K562 (cell line): ENCODE data around the gene ADPRH. TPM values are rescaled to one million over a fixed set of nuclear protein-coding genes. Genes with fewer than 3 reads are reported as not detected.

Experiments used
- ARID1B ChIP-seq: fragments of 450-650 bp; IDR thresholded peaks from 2 replicates; pipeline ENCODE4 v1.6.1; 2016; ENCODE audit warnings: antibody characterized with exemption, mild to moderate bottlenecking, inconsistent platforms
- BHLHE40 ChIP-seq: IDR thresholded peaks from 2 replicates; pipeline ENCODE4 v1.6.1; 2011; ENCODE audit warnings: low read length, improper control_type of control experiment
- BRCA1 ChIP-seq, 2 experiments: fragments of 450-650 bp in 1 of 2; sonication (generic) in 1 of 2; formaldehyde crosslinking in 1 of 2; IDR thresholded peaks; 2 replicates each; pipeline versions ENCODE4 v1.5.0 to v1.6.1; 2017 to 2020; ENCODE audit warnings: mild to moderate bottlenecking in 1 of 2, missing genetic modification reagents in 1 of 2
- MED1 ChIP-seq: sonication (generic); formaldehyde crosslinking; IDR thresholded peaks from 2 replicates; pipeline ENCODE4 v1.8.1; 2023; ENCODE audit warnings: missing genetic modification reagents, borderline replicate concordance
- MYBL2 ChIP-seq, 2 experiments: fragments of 450-650 bp in 1 of 2; sonication (generic) in 1 of 2; formaldehyde crosslinking in 1 of 2; IDR thresholded peaks; 2 replicates each; pipeline versions ENCODE4 v1.6.1 to v1.8.1; 2017 to 2022; ENCODE audit warnings: borderline replicate concordance in 1 of 2, inconsistent platforms in 1 of 2, low read depth in 1 of 2, mild to moderate bottlenecking in 1 of 2, missing genetic modification reagents in 1 of 2, moderate library complexity in 1 of 2
- NFE2 ChIP-seq: IDR thresholded peaks from 2 replicates; pipeline ENCODE4 v1.6.1; 2014; ENCODE audit warnings: antibody characterized with exemption, low read depth
- RAD21 ChIP-seq, 2 experiments: fragments of 250-450 bp in 1 of 2; fragments of 450-650 bp in 1 of 2; sonication (Bioruptor Pico) in 1 of 2; formaldehyde crosslinking in 1 of 2; IDR thresholded peaks in 1 of 2; conservative IDR thresholded peaks in 1 of 2; 2 replicates each; pipeline versions ENCODE4 v1.4.0 to v1.8.0; 2020 to 2022; ENCODE audit warnings: mild to moderate bottlenecking in 2 of 2, moderate library complexity in 1 of 2
- SP2 ChIP-seq: IDR thresholded peaks from 2 replicates; pipeline ENCODE4 v1.6.1; 2011; ENCODE audit warnings: mild to moderate bottlenecking, low read depth, low read length, moderate library complexity; ENCODE audit not compliant: poor library complexity, severe bottlenecking; ENCODE audit errors: extremely low read depth
- ZNF212 ChIP-seq: fragments of 450-650 bp; formaldehyde crosslinking; IDR thresholded peaks from 2 replicates; pipeline ENCODE4 v1.4.0; 2020; ENCODE audit warnings: mild to moderate bottlenecking
- ZNF644 ChIP-seq: fragments of 200-800 bp; sonication (Bioruptor generic); IDR thresholded peaks from 2 replicates; pipeline ENCODE4 v1.6.1; 2016; ENCODE audit warnings: low read depth, missing genetic modification characterization, missing compliant biosample characterization
- polyA plus RNA-seq, 8 experiments: library from polyadenylated mRNA; depleted of rRNA in 4 of 8; stranded (reverse) in 5 of 8; unstranded in 3 of 8; fragments of >200 nt; fragmentation: Nextera tagmentation in 2 of 8; fragmentation: Illumina TruSeq in 1 of 8; extraction: Ambion mirVana in 2 of 8; extraction: Trizol in 1 of 8; gene quantifications; 2 replicates each; pipeline versions ENCODE4 v1.2.1 to v1.2.3, GENCODE V29; 2011 to 2014; ENCODE audit warnings: inconsistent platforms in 1 of 8, missing spikeins in 1 of 8
- total RNA-seq, 7 experiments: library from RNA; depleted of rRNA in 6 of 7; stranded (reverse); fragments of >200 nt in 6 of 7; fragmentation: Illumina TruSeq in 2 of 7; extraction: Trizol in 2 of 7; gene quantifications; 2 replicates each; pipeline versions ENCODE4 v1.2.1 to v1.2.3, GENCODE V29; 2011 to 2021; ENCODE audit warnings: low replicate concordance in 1 of 7
- TF ChIP-seq, protein P1 (sequence below): fragments of 250-450 bp; sonication (Bioruptor Pico); IDR thresholded peaks from 2 replicates; pipeline ENCODE4 v1.5.0; 2021
- TF ChIP-seq, protein P2 (sequence below): fragments of 250-450 bp; sonication (Bioruptor Pico); IDR thresholded peaks from 2 replicates; pipeline ENCODE4 v1.8.0; 2021; ENCODE audit warnings: moderate library complexity, mild to moderate bottlenecking, inconsistent platforms
- TF ChIP-seq, protein P3 (sequence below): fragments of 450-650 bp; IDR thresholded peaks from 2 replicates; pipeline ENCODE4 v1.7.1; 2018; ENCODE audit warnings: mild to moderate bottlenecking, low read depth; ENCODE audit not compliant: partially characterized antibody
- TF ChIP-seq, protein P4 (sequence below): fragments of 450-650 bp; IDR thresholded peaks from 2 replicates; pipeline ENCODE4 v1.6.1; 2016
- TF ChIP-seq, protein P5 (sequence below), 2 experiments: fragments of 200-800 bp in 1 of 2; sonication (Bioruptor generic) in 1 of 2; sonication (generic) in 1 of 2; formaldehyde crosslinking in 1 of 2; IDR thresholded peaks in 1 of 2; conservative IDR thresholded peaks in 1 of 2; 2 replicates each; pipeline versions ENCODE4 v1.5.0 to v1.6.1; 2016 to 2020; ENCODE audit warnings: missing compliant biosample characterization in 1 of 2, missing genetic modification characterization in 1 of 2, missing genetic modification reagents in 1 of 2
- TF ChIP-seq, protein P6 (sequence below): fragments of 450-650 bp; formaldehyde crosslinking; IDR thresholded peaks from 2 replicates; pipeline ENCODE4 v1.4.0; 2020; ENCODE audit warnings: mild to moderate bottlenecking, moderate library complexity

ADPRH gene
- total and polyA plus RNA-seq, 9 of the 15 experiments (the other 6 are each of a cell fraction or from before 2014, with no cell fraction given): 0.01 to 1.4 (median 0.65) TPM

DNA sequence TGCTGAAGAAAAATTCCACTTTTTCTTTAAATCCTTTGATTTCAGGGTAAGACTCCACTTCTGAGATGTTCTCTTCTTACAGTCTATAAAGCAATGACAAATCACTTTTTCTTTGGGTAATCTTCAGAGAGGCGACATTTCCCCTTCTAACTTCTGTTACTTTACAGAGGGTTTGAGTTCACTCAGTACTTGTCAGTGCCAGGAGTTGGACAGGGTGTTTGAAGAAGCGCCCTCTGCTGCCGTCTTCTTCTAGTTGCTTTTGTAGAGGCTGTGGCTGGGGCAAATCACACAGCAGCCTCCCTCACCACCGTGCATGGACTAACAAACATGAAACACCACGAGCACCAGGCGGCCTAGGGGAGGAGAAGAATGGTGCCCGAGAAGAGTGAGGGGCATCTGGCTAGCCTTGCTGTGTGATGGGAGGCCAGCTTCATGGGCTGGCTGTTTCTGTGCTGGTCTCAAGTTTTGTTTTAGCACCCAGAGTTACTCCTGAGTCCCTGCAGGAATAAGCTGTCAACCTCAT is 19.8 kb upstream of the ADPRH start, which contains the start of gene CD80 (continued):
- TF ChIP-seq RAD21 (CRISPR knock-in tag; conservative IDR thresholded peaks at IDR 0.05 in 1 of 2, IDR thresholded peaks at IDR 0.05 in 1 of 2) (peak; percentile 54 to 67), BHLHE40 (no peak), BRCA1 (IDR thresholded peaks at IDR 0.05) (no peak), BRCA1 (CRISPR knock-in tag; IDR thresholded peaks at IDR 0.05) (no peak), MED1 (CRISPR knock-in tag) (no peak), ZNF212 (no peak), ARID1B (no peak), MYBL2 (IDR thresholded peaks at IDR 0.05; ENCODE audit: low read depth) (no peak), MYBL2 (CRISPR knock-in tag; IDR thresholded peaks at IDR 0.05; ENCODE audit: borderline replicate concordance) (no peak), NFE2 (peak; percentile 18; the same call in 1 of the 2 replicates), ZNF644 (tag) (no peak), SP2 (no peak)
- TF ChIP-seq, protein P1, sequence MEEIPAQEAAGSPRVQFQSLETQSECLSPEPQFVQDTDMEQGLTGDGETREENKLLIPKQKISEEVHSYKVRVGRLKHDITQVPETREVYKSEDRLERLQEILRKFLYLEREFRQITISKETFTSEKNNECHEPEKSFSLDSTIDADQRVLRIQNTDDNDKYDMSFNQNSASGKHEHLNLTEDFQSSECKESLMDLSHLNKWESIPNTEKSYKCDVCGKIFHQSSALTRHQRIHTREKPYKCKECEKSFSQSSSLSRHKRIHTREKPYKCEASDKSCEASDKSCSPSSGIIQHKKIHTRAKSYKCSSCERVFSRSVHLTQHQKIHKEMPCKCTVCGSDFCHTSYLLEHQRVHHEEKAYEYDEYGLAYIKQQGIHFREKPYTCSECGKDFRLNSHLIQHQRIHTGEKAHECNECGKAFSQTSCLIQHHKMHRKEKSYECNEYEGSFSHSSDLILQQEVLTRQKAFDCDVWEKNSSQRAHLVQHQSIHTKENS: no peak
- TF ChIP-seq, protein P2, sequence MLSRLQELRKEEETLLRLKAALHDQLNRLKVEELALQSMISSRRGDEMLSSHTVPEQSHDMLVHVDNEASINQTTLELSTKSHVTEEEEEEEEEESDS (CRISPR knock-in tag): no peak
- TF ChIP-seq, protein P3, sequence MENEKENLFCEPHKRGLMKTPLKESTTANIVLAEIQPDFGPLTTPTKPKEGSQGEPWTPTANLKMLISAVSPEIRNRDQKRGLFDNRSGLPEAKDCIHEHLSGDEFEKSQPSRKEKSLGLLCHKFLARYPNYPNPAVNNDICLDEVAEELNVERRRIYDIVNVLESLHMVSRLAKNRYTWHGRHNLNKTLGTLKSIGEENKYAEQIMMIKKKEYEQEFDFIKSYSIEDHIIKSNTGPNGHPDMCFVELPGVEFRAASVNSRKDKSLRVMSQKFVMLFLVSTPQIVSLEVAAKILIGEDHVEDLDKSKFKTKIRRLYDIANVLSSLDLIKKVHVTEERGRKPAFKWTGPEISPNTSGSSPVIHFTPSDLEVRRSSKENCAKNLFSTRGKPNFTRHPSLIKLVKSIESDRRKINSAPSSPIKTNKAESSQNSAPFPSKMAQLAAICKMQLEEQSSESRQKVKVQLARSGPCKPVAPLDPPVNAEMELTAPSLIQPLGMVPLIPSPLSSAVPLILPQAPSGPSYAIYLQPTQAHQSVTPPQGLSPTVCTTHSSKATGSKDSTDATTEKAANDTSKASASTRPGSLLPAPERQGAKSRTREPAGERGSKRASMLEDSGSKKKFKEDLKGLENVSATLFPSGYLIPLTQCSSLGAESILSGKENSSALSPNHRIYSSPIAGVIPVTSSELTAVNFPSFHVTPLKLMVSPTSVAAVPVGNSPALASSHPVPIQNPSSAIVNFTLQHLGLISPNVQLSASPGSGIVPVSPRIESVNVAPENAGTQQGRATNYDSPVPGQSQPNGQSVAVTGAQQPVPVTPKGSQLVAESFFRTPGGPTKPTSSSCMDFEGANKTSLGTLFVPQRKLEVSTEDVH: no peak
- TF ChIP-seq, protein P4, sequence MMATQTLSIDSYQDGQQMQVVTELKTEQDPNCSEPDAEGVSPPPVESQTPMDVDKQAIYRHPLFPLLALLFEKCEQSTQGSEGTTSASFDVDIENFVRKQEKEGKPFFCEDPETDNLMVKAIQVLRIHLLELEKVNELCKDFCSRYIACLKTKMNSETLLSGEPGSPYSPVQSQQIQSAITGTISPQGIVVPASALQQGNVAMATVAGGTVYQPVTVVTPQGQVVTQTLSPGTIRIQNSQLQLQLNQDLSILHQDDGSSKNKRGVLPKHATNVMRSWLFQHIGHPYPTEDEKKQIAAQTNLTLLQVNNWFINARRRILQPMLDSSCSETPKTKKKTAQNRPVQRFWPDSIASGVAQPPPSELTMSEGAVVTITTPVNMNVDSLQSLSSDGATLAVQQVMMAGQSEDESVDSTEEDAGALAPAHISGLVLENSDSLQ: 0 out of 2 replicates have a peak, but pooled peaks have one; percentile 34
- TF ChIP-seq, protein P5, sequence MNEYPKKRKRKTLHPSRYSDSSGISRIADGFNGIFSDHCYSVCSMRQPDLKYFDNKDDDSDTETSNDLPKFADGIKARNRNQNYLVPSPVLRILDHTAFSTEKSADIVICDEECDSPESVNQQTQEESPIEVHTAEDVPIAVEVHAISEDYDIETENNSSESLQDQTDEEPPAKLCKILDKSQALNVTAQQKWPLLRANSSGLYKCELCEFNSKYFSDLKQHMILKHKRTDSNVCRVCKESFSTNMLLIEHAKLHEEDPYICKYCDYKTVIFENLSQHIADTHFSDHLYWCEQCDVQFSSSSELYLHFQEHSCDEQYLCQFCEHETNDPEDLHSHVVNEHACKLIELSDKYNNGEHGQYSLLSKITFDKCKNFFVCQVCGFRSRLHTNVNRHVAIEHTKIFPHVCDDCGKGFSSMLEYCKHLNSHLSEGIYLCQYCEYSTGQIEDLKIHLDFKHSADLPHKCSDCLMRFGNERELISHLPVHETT (CRISPR knock-in tag; conservative IDR thresholded peaks at IDR 0.05 in 1 of 2, IDR thresholded peaks at IDR 0.05 in 1 of 2): no peak
- TF ChIP-seq, protein P6, sequence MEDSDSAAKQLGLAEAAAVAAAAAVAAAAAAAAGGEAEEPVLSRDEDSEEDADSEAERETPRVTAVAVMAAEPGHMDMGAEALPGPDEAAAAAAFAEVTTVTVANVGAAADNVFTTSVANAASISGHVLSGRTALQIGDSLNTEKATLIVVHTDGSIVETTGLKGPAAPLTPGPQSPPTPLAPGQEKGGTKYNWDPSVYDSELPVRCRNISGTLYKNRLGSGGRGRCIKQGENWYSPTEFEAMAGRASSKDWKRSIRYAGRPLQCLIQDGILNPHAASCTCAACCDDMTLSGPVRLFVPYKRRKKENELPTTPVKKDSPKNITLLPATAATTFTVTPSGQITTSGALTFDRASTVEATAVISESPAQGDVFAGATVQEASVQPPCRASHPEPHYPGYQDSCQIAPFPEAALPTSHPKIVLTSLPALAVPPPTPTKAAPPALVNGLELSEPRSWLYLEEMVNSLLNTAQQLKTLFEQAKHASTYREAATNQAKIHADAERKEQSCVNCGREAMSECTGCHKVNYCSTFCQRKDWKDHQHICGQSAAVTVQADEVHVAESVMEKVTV (CRISPR knock-in tag): 0 out of 2 replicates have a peak, but pooled peaks have one; percentile 23
